Raji (cell line): ENCODE results near the gene GAD2.

Experiments
- POLR2A ChIP-seq: IDR thresholded peaks from 2 replicates; pipeline ENCODE4 v1.6.1; 2011; ENCODE audit warnings: low read depth, low read length, control low read depth; ENCODE audit not compliant: insufficient read depth

Gene GAD2

GRCh38 chr10:26216585-26217395 is at the start of gene GAD2:
GAD2 (plus strand) TSS chr10:26216774; CDS start chr10:26216810, 36 bp downstream.
- no peak for TF ChIP-seq POLR2A

GRCh38 chr10:26169466-26169865 is 47.1 kb upstream of the GAD2 start:
- TF ChIP-seq POLR2A, result no peak

DNA sequence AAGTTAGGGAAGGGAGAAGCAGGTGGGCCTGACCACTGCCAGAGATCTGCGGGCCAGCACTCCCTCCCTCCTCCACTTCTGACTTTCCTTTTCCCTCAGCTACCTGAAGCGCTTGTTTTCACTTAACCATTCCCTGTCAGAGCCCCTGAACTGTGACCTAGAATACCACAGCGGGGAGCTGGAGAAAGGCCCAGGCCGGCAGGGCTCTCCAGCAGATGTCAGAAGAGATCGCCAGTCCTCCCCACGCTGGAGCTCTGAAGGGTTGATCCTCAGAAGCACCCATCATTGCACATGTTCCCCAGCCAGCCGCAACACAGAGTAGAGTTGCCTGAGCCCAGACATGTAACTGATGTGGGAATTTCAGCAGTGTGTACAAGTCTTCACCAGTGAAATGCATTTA is 44.4 kb upstream of the GAD2 start:
- no peak for TF ChIP-seq POLR2A

DNA sequence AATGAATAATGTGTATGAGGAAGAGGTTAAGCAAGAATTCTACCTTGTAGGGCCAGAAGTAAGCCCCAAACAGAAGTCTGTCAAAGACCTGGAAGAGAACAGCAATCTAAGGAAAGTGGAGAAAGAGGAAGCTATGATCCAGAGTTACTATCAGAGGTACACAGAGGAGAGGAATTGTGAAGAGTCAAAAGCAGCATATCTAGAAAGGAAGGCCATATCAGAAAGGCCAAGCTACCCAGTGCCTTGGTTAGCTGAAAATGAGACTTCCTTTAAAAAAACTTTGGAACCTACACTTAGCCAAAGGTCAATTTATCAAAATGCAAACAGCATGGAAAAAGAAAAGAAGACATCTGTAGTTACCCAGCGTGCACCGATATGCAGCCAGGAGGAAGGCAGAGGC is 42.7 kb upstream of the GAD2 start:
- no peak for TF ChIP-seq POLR2A

DNA sequence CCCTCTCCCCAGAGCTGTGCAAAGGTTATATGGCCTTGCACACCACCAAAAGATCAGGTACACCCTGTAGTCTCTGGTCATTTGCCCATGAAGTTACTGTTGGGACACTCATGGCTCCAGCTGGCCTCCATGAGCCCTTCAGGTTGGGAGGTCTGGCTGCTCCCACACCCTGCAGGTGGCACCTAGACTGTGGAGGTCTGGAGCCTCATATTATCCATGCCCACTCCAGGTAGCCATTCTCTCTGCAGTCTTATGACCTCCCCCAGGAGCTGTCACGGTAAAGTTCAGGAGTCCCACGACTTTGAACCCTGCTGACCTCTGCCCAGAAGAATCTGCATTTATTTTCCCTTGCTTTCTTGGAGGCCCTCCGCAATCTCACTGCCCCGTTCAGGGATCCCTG is 39.2 kb upstream of the GAD2 start:
- no peak for TF ChIP-seq POLR2A

DNA sequence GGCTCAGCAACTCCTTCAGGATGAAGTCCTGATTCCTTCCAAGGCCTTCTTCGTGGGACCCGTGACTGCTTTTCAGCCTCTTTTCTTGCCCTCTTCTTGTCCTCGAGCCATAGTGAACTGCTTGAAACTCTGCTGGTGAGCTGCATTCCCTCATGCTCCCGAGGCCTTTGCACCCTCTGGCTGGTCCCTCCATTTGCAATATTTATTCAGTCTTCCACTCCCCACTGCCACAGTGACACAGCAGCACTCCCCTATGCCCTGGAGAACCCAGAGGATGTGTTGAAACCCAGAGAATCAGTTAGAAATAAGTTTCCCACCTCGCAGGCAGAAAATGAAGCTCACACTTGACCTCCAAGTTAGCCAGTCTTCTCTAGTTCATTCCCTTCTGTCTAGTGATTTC is 22.3 kb upstream of the GAD2 start:
- no peak for TF ChIP-seq POLR2A

- no peak for TF ChIP-seq POLR2A
Measured at GRCh38 chr10:26197248-26197647, 19.3 kb upstream of the GAD2 start.

DNA sequence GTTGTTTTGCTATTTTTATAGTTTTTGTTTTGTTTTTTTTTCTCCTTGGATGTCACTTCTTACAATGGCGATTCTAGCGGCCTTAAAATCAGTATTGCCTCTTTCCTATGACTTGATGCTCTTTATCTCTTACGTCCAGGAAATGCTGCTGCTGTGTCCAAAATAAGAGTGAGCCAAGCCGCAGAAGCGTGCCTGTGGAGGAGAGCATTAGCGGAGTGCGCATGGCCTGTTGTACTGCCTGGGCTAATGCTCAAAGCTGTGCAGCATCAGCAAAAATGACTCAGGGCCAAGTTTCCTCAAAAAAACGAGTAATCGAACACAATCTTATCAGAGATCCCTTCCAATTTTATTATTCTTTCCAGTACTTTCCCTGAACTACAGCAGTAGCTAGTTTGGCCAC is 18.5 kb upstream of the GAD2 start:
- no peak for TF ChIP-seq POLR2A

GRCh38 chr10:26199841-26200240 is 16.7 kb upstream of the GAD2 start:
- no peak for TF ChIP-seq POLR2A

DNA sequence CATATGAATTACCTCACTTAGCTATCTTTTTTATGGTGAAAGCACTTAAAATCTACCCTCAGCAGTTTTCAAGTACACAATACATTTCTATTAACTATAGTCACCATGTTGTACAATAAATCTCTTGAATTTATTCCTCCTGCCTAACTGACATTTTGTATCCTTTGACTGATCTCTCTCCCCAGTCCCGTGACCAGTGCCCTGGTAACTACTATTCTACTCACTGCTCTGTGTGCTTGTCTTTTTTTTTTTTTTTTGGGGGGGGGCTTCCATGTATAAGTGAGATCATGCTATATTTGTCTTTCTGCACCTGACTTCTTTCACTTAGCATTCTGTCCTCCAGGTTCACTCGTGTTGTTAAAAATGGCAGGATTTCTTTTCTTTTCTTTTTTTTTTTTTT is 11.4 kb upstream of the GAD2 start:
- TF ChIP-seq POLR2A, result no peak

GRCh38 chr10:26211781-26212444 is 4.7 kb upstream of the GAD2 start:
- TF ChIP-seq POLR2A, result no peak

DNA sequence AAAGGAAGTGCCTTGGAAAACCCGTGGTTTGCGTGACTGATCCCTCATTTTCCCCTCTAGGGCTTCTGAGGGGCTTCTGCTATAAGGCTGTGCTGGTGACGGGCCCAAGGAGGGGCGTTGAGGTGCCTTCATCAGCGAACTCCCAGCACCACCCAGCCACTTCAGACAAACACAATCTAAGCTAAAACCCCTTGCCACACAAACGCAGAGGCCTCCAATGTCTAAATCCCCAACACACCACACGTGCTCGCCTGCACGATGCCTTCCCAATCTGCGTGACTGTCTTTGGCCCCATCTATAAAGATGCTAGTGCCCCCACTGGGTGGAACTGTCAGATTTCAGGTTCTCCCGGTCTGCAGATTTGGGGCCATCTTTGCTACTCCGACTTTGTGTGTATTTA is 4.1 kb upstream of the GAD2 start:
- TF ChIP-seq POLR2A, result no peak

DNA sequence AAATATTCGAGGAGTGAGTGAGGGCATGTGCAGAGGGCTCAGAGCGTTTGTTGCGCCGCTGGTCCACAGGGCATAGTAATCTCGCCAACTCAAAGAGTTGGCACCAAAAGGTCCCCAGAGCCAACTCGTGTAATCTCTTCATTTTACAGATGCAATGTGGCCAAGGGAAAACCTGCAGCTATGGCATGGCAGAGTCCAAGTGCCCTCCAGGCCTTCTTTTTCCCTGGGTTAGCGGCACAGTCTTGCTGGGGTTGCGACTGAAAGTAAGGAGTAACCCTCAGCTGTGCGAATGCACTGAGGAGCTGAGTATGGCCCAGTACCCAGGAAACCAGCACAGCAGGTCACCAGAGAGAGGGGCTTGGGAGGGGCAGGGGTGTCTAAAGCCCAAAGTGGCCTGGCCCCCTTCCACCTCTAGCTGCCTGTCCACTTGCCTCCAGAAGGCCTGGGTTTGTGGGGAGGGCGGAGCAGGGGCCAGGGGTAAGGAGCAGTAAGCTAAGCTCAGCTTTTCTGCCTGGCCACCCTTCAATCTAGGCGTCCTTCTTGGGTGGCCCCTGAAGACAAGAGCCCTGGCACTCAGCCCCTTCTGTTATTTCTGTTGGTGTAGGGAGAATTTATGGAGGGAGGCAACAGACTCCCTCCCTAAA is 3.3 kb upstream of the GAD2 start:
- no peak for TF ChIP-seq POLR2A

DNA sequence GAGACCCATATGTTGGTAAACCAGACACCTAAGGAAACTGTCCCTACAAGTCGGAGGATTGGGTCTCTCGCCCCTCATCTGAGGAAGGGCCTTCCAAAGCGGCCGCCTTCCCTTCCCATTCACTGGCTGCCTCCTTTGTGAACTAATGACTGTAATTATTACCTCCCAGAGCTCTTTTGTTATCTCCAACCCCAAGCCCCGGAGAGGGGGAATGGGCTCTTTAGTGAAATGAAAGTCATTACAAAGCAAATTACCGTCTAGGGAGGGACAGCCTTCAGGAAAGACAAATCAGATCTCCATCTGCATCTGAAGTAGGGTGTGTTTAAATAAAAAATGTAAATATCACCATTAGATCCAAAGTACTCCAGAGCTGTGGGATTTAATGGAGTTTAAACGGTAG is 2.6 kb upstream of the GAD2 start:
- TF ChIP-seq POLR2A, result no peak

DNA sequence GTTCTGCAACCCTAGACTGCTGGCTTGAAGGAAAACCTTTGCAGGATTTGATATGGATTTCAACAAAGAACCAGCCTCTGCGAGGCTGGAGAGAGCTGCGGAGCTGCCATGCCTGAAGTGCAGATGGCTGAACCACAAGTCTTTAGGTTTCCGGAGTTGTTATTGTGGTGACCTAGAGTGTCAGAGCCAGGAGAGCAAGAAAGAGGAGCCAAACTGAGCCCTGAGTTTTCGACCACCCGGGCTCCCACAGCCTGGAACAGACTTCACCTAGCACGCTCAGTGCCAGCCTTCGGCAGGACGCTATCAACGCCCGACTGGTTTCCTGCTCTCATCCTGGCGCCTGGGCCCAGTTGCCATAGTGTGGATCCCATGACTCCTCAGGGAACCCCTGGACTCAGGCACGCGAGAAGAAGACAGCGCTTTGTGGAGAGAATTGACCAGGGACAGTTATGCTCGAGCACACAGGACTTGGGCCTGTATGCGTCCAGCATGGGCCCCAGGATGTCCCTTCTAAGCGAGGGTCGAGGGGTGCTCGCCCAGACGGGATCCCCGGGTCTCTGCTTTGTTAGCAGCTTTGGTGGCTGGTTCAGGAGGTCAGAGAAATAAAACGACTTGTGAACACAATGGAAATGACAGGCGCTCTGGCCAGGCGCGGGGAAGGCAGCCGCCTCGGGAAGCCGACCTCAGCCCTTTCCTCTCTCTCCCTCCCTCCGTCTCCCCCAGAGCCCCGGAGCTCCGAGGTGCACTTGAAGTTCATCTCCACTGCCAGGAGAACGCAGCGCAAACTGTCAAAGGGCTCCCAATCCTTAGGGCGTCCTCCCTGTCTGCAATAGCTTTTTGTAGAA is 1.8 kb upstream of the GAD2 start:
- TF ChIP-seq POLR2A, result no peak
